Lung (tissue), 12 donors: ENCODE results near the gene TIGAR. TPM values are rescaled to one million over a fixed set of nuclear protein-coding genes. Genes with fewer than 3 reads are reported as not detected.

Source experiments
- ATAC-seq: fragments of 200-7000 bp; cut with Tn5 transposase; one replicate; pipeline ENCODE4 v1.9.1; 2020; ENCODE audit warnings: moderate number of reproducible peaks; ENCODE audit not compliant: insufficient read depth, low FRiP score
- DNase-seq, 3 donors: peaks; one replicate each; pipeline ENCODE4 v3.0.0-alpha.2; 2013 to 2017
- H3K27ac ChIP-seq, 2 donors: one replicate each; pipeline ENCODE4 v1.5.1; 2013; ENCODE audit warnings: mild to moderate bottlenecking in 2 of 2, moderate library complexity in 2 of 2, control low read depth in 1 of 2, inconsistent platforms in 1 of 2, low read depth in 1 of 2, low read length in 1 of 2
- H3K27me3 ChIP-seq, 3 donors: one replicate each; pipeline ENCODE4 v1.5.1; 2013; ENCODE audit warnings: low read length in 2 of 3; ENCODE audit not compliant: control insufficient read depth in 3 of 3, insufficient read depth in 3 of 3
- H3K36me3 ChIP-seq, 4 donors: one replicate each; pipeline ENCODE4 v1.5.1; 2013; ENCODE audit warnings: low read length in 4 of 4, mild to moderate bottlenecking in 1 of 4, moderate library complexity in 1 of 4; ENCODE audit not compliant: control insufficient read depth in 4 of 4, insufficient read depth in 4 of 4
- H3K4me1 ChIP-seq, 5 donors: one replicate each; pipeline ENCODE4 v1.5.1; 2013; ENCODE audit warnings: low read length in 5 of 5, mild to moderate bottlenecking in 2 of 5, moderate library complexity in 1 of 5; ENCODE audit not compliant: control insufficient read depth in 5 of 5, insufficient read depth in 5 of 5
- H3K4me3 ChIP-seq: one replicate; pipeline ENCODE4 v1.5.1; 2013; ENCODE audit warnings: mild to moderate bottlenecking, control low read depth, moderate library complexity
- H3K9ac ChIP-seq, 2 donors: one replicate each; pipeline ENCODE4 v1.5.1; 2013; ENCODE audit warnings: low read length in 2 of 2, control low read depth in 1 of 2; ENCODE audit not compliant: insufficient read depth in 1 of 2
- H3K9me3 ChIP-seq, 4 donors: one replicate each; pipeline ENCODE4 v1.5.1; 2013; ENCODE audit warnings: low read length in 3 of 4, mild to moderate bottlenecking in 1 of 4, moderate library complexity in 1 of 4; ENCODE audit not compliant: control insufficient read depth in 4 of 4, insufficient read depth in 3 of 4
- CTCF ChIP-seq: IDR thresholded peaks from 2 replicates; pipeline ENCODE4 v1.5.1; 2012; ENCODE audit warnings: mild to moderate bottlenecking; ENCODE audit errors: control extremely low read depth, extremely low read depth
- WGBS, 2 donors: extraction: QIAGEN DNeasy Blood & Tissue Kit; methylation state at CpG; one replicate each; pipeline ENCODE4 v1.1.7; 2013; 5-methylcytosine and 5-hydroxymethylcytosine counted together
- polyA plus RNA-seq, 2 donors: library from polyadenylated mRNA; stranded (reverse); fragments of 200-250 nt; gene quantifications; one replicate each; pipeline ENCODE4 v1.2.1, GENCODE V29; 2013
- total RNA-seq, 2 donors: library from RNA; depleted of rRNA in 1 of 2; stranded (reverse); fragments of >200 nt in 1 of 2; gene quantifications; one replicate each; pipeline ENCODE4 v1.2.1, GENCODE V29; 2014 to 2021
- donor health status: control.
- donor health status: control.
- donor health status: Bipolar disorder and iron deficiency.
- donor health status: healthy.
- donor health status: DM: yes; HTN: yes; CAD: no.

The TIGAR gene
- total and polyA plus RNA-seq, 4 donors, result 1.6 to 9.1 (median 6.5) TPM

DNA sequence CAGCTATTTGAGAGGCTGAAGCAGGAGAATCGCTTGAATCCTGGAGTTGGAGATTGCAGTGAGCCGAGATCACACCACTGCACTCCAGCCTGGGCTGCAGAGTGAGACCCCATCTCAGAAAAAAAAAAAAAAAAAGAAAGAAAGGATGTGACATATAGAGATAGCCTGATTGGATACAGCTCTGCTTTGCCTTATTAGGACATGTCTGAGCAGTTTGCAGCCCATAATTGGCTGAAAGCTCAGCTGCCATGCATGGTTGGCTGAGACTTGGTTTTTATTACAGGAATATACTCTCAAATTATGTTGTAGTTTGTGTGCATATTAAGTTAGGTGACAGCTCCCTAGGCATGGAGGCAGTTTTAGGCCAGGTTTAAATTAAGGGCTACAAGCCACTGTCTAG is 6.3 kb downstream of the TIGAR start:
- Histone ChIP-seq H3K4me1 (peaks cover 0 to 3% (median 0%) of the 10 kb centered on the region in 5 donors), H3K36me3 (peaks cover 0 to 3% (median under 1%) of the 10 kb centered on the region in 4 donors), H3K9me3 (no peaks in the 10 kb centered on the region), H3K27ac (no peak overlapping the region), H3K9ac (no peak overlapping the region), H3K27me3 (no peaks in the 10 kb centered on the region), H3K4me3 (no peak overlapping the region)
- TF ChIP-seq CTCF, result no peak
- WGBS, 2 donors, result 96 to 100% methylated on average over 2 of the region's 2 CpGs
- no peak for DNase-seq
- no peak for ATAC-seq

GRCh38 chr12:4330203-4330602 is 9.2 kb downstream of the TIGAR start:
- 95 to 96% methylated on average over 3 of the region's 3 CpGs for WGBS, 2 donors

DNA sequence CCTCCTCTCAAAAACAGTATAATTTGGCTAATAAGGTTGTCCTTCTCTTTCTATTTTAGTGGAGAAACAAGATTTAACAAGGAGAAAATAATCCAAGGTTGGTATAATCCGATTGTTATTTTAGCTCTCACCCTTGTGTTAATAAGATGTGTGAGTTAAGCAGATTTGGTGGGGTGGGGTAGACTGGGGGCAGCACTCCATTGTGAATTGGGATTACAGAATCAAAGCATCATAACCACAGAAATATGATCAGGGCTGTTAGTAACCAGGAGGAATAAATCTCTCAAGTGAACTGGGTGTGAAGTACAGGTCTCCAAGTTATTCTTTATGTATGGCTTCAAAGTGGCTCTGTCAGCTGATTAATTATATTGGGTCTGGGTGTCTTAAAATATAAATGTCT is 10.2 kb downstream of the TIGAR start:
- H3K27me3 ChIP-seq, result no peaks in the 10 kb centered on the region

More at GRCh38 chr12:4330203-4330602, 9.2 kb downstream of the TIGAR start:
- Histone ChIP-seq H3K36me3 (peaks cover 0 to 8% (median under 1%) of the 10 kb centered on the region in 4 donors), H3K9ac (no peak overlapping the region), H3K9me3 (no peaks in the 10 kb centered on the region), H3K4me1 (peaks cover 0 to 3% (median 0%) of the 10 kb centered on the region in 5 donors), H3K4me3 (no peak overlapping the region), H3K27me3 (no peaks in the 10 kb centered on the region), H3K27ac (no peak overlapping the region)
- TF ChIP-seq CTCF, result no peak
- no peak for ATAC-seq
- no peak for DNase-seq

More for the DNA sequence above, 10.2 kb downstream of the TIGAR start:
- Histone ChIP-seq H3K27ac (no peak overlapping the region), H3K4me1 (no peaks in the 10 kb centered on the region), H3K4me3 (no peak overlapping the region), H3K9ac (no peak overlapping the region), H3K36me3 (peaks cover 0 to 11% (median 2%) of the 10 kb centered on the region in 4 donors), H3K9me3 (no peaks in the 10 kb centered on the region)
- WGBS, 2 donors, result 83 to 95% methylated on average over 1 of the region's 1 CpG
- TF ChIP-seq CTCF, result no peak
- DNase-seq (no peak), ATAC-seq (no peak)
